HuH-7 (cell line): ENCODE results near the gene DMRT1.

Source experiments
- DNase-seq: peaks from one replicate; pipeline ENCODE4 v3.0.0; 2011; ENCODE audit warnings: low spot score

The DMRT1 gene

DNA sequence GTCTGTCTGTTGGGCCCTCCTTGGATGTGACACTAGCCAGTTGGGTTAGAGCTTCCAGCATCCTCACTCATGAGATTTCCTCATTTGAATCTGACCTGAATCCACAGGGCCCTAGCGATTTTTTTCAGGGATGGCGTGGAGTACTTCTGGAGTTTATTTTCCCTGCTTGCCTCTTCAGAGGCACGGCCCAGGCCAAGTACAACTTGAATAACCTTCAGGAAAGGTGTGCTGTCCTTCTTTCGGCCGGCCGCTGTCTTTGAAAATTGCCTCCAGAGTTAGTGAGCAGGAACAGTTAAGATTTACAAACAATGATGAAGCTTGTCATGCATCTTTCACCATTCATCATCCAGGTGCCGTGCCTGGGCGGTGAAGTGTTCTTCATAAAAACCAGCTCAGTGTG lies 85.5 kb downstream of the DMRT1 start:
- DNase-seq: no peak

DNA sequence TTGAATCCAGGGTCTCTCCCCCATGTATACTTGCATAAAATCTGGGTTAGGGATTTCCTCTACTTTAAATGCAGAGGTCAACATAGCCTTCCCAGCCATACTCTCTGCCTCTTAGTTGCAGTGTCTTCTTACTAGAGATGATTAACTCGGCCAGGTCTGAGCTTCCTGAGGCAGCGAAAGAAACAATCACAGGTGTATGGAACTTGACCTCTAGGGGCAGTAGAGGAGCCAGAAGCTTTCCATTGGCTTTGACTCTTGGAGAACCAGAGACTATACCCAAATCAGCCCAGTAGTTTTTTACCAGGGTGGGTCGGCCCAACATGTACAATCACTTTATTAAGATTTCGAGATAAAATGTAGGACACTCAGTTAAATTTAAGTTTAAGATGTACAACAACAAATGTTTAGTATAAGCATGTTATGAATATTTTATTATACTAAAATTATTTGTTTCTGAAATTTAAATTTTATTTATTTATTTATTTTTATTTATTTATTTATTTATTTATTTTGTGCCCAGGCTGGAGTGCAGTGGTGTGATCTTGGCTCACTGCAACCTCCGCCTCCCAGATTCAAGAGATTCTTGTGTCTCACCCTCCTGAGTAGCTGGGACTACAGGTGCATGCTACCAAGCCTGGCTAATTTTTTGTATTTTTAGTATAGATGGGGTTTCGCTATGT lies 87.0 kb downstream of the DMRT1 start:
- DNase-seq: peak; percentile 20

- DNase-seq: no peak
Measured at GRCh38 chr9:929719-930118, 88.2 kb downstream of the DMRT1 start.

DNA sequence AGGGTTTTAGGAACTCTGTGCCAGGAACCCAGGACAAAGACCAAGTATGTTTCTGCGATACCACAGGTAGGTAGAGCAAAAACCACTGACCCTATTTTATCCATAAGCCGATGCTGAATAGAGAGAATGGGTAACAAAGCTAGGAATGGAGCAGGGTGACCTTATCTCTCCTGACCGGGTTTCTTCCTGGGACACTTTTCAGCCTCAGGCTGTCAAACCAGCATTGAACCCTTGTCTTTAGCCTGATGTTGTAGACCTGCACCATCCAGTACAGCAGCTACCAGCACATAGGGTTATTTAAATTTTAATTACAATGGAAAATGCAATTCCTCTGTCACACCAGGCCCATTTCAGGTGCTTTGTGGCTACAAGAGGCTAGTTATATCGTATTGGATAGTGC lies 91.9 kb downstream of the DMRT1 start:
- no peak for DNase-seq

DNA sequence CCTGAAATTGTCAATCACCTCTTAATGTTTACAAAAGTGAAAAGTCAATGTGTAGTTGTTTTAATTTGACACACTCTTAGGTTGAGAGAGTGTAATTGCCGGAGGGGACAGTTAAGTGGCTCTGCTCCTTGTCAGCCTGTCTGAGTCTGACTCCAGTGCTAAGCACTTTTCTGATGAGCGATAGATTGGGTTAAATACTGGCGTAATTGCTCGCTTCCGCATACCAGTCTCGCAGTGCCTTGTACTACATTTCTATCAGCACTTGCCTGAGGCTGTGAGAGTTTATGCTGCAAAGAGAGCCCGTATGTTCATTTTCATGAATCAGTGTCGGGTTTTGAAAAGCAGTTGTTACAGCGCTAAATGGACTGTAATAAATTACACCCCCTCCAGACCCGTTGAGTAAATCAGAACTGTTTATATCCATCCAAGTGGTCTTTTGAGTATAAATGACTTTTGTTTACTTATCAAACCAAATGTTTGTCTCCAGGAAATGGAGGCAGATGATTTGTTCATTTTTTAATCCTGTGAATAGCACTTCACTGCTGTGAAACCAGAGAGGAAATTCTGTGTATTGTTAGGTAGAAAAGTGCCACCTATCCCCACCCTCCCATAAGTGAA lies 94.0 kb downstream of the DMRT1 start:
- DNase-seq: no peak

GRCh38 chr9:942805-943580 lies 101.5 kb downstream of the DMRT1 start:
- DNase-seq: no peak

DNA sequence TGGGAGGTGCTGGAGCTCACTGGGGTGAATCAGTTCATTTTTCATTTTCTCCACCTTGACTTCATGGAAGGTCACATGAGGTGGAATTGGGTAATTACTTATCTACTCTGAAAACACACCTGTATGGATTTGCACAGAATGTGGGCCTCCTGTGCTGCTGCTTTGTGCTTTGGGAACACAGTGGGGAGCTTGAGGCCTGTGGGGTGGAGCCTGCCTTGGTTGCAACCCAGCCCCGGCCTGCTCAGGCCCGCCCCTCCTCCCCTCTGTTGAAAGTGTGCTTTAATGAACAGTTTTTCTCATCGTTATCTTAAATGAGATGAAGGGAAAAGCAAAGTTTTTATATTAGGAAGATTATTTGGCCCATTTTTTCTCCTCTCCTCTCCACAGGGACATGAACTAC lies 106.5 kb downstream of the DMRT1 start:
- no peak for DNase-seq

GRCh38 chr9:948497-948896 lies 107.0 kb downstream of the DMRT1 start:
- no peak for DNase-seq

- no peak for DNase-seq
Measured at GRCh38 chr9:950139-950538, 108.6 kb downstream of the DMRT1 start.

GRCh38 chr9:952546-952945 lies 111.0 kb downstream of the DMRT1 start:
- no peak for DNase-seq

- no peak for DNase-seq
Measured at GRCh38 chr9:959105-959504, 117.6 kb downstream of the DMRT1 start.

DNA sequence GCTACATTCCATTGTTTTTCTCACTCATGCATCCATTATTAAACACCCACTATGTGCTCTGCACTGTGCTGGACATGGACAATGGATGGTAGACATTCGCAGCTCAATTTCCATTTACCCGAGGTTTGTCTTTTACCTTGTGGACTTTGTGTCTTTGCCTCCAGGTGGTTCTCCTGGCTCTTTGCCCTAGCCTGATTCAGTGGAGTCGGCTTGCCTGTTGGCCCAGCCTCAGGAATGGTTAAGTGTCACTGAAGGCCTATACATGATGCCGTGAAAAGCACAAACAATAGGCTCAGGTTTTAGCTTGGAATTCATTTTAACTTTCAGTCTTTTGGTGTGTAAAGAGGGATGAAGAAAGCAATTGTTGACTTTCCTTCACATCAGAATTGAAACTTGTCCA lies 118.4 kb downstream of the DMRT1 start:
- DNase-seq: no peak

DNA sequence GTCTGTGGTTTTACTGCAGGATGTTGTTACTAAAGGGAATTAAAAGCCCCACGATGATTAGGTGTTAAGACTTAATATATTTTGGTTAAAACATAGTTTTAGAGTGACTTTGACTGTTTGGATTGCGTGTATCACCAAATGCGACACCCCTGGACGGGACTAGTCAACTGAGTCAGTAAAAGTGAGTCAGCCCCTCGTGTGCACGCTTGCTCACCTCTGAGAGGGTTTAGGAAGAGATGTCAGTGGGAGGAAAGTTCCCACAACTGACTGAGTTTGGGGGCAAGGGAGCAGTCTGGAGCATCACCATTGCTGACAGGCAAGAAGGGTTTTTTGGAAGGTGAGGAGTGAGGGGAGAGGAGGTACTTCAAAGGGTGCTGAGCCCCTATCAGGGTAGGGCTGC lies 120.5 kb downstream of the DMRT1 start:
- no peak for DNase-seq

DNA sequence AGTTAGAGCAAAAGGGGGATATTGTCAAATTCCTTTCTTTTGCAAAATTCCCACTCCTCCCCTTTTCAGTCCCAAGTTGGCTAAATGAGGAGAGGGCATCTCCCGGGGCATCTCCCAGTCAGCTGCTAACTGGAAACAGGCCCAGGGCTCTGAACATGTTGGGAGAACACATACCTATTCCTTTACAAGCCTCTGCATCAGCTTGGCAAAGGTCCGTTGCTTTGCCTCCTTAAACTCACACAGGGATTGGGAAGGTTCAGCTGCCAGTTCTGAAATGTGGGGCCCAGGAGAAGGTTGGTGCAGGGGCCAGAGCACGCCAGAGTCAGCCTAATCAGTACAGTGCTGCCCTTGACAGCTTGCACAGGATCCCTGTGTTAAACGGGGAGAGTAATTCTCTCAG lies 124.0 kb downstream of the DMRT1 start:
- no peak for DNase-seq

- DNase-seq: no peak
Measured at GRCh38 chr9:966870-967269, 125.4 kb downstream of the DMRT1 start.

DNA sequence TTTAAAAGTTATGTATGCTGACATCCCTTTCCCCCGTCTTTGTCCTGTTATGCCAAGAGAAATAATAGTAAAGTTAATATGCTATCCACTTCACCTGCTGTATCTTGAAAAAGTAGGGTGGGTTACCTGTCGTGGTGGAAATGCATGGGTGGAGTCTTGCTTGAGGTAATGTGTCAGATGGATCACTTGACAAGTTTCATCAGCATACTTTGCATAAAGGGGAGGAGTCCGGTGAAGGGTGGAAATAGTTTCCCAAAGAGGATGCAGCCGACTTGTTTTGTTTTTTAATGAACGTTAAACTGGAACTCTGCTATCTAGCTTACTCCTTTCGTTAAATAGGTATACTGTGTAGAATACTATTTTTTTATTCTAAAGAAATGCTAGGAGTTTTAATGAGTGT lies 125.9 kb downstream of the DMRT1 start:
- DNase-seq: no peak

DNA sequence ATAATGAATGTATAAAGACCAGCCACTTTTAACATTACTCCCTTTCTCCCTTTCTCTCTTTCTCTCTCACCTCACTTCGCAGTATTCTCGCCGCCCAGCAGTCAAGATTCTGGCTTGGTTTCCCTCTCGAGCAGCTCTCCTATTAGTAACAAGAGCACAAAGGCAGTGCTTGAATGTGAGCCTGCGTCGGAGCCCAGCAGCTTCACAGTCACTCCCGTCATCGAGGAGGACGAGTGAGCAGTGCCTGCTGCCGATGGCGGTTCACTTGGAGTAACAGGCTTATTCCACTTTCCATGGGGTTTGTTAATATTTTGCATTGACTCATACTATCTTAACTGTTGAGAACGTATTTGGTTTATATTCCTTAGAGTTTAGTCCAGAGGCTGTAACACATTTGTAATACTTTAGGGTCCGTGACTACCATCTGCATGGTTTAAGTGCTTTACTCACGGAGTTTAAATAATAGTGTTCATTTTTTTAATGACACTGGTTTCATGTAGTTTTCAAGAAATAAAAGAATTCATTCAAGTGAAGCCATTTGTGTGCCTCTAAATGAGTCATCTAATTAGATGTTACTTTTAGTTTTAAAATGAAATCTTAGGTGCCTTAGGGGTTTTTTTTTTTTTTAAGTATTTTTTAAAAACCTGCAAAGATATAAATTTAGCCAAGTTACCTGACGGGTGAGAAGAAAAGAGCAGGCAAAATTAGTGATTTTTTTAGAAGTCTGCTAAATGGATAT lies 126.6 kb downstream of the DMRT1 start:
- no peak for DNase-seq

GRCh38 chr9:969310-970150 lies 128.0 kb downstream of the DMRT1 start:
- DNase-seq: no peak

- no peak for DNase-seq
Measured at GRCh38 chr9:970151-970996, 128.9 kb downstream of the DMRT1 start.

DNA sequence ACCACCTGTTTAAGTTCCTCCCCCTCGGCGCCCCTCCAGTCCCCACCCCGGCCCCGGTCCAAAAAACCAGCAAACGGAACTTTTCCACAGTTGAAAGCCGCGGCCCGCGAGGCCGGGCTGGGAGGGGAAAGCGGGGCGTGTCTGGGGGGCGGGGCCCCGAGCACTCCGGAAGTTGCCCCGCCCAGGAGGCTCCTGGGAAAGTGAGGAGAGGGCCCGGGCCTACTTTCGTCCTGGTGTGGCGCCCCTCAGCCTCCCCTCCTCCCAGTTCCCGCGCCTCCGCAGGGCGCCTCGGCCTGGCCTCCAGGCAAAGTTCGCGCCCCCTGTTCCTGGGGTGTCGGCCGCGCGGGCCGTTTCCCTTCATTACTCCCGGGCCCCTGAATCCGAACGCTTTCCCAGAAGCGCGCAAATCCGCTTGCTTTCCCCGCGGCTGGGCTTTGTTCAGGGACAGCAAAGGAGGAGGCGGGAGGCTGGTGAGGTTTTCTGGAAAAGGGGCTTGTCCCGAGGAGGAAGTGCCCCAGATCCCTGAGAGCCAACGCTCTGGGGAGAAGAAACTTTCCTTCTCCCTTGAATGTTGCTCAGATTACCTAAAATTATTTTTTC lies 130.5 kb downstream of the DMRT1 start:
- DNase-seq: no peak
